T-helper 2 cell treated with Interferon-gamma antibody and Interleukin-4, amounts not matched to agents 5 μg/mL and 100 μg/mL, for 36 hours (primary cell): Measurements from ENCODE around the gene ASTN1.

Experiments used
- DNase-seq: peaks from one replicate; pipeline ENCODE4 v3.0.0; 2021; ENCODE audit warnings: low spot score
- H3K27ac Mint-ChIP-seq: one replicate; pipeline ENCODE4 v1.8.0; 2021; ENCODE audit warnings: mild to moderate bottlenecking, mixed read lengths
- H3K27me3 Mint-ChIP-seq: one replicate; pipeline ENCODE4 v1.8.0; 2021; ENCODE audit warnings: low read depth, mixed read lengths
- H3K36me3 Mint-ChIP-seq: one replicate; pipeline ENCODE4 v1.8.0; 2021; ENCODE audit warnings: low read depth, mixed read lengths
- H3K4me1 Mint-ChIP-seq: one replicate; pipeline ENCODE4 v1.8.0; 2021; ENCODE audit warnings: low read depth, mixed read lengths
- H3K4me3 Mint-ChIP-seq: one replicate; pipeline ENCODE4 v1.8.0; 2022; ENCODE audit warnings: mild to moderate bottlenecking, moderate library complexity, mixed read lengths
- H3K9me3 Mint-ChIP-seq: one replicate; pipeline ENCODE4 v1.8.0; 2021; ENCODE audit warnings: mixed read lengths

Gene ASTN1

DNA sequence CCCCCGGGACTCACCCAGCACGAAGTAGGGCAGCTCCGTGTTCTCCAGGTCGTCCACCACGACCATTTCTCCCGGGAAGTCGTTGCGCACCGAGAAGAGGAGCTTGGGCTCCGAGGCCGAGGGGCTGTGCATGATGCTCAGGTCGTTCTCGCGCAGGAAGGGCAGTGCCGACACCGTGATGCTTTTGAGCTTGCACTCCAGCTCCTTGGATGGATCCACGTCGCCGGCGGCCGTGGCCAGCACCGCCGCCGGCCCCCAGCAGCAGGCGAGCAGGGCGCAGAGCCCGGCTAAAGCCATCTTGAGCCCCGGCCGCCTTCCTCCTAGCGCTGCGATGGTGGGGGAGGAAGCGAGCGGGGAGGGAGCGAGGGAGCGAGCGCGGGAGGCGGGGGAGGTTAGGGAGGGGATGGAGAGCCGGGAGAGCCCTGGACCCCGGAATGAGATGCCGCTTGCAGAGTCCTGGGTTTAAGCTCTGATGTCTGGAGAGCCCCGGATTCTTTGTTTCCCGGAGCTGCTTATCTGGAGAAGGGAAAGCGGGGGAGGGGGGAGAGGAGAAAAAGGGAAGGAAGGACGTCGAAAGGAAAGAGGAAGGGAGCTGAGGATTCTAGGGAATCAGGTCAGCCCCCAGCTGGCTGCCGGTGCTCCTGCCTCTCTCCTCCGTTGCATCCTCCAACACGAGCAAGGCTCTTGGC lies at the start of gene ASTN1:
TSS of gene ASTN1 (minus strand) at position 333 of the 689 bp plus-strand sequence. CDS start at position 297, 36 bp downstream.
- Mint-ChIP-seq H3K36me3 (no peaks in the 10 kb centered on the region), H3K27me3 (peaks cover 20% of the 10 kb centered on the region), H3K4me1 (no peaks in the 10 kb centered on the region), H3K4me3 (no peak within 1 kb of the TSS), H3K27ac (no peak within 1 kb of the TSS), H3K9me3 (no peaks in the 10 kb centered on the region)
- DNase-seq = no peak

DNA sequence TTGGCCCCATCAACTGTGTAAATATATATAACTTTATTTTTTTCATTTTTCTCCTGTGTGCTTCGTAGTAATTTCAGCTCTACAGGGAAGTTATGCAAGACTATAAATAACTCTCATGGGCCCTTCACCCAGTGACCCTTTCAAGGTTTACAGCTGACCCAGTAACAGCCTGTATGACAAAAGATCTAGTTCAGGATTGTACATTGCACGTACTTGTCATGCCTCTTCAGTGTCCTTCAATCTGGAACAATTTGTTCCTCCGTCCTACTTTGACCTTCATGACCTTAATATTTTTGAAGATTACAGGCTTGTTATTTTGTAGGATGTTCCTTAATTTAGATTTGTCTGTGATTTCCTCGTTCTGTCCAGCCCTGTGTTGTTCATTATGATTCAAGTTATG lies 46.7 kb upstream of the ASTN1 start:
- peaks cover 3% of the 10 kb centered on the region for H3K9me3 Mint-ChIP-seq
- H3K27ac Mint-ChIP-seq = no peak overlapping the region
- no peaks in the 10 kb centered on the region for H3K27me3 Mint-ChIP-seq
- no peak overlapping the region for H3K4me3 Mint-ChIP-seq
- no peaks in the 10 kb centered on the region for H3K36me3 Mint-ChIP-seq
- DNase-seq = no peak
- H3K4me1 Mint-ChIP-seq = no peaks in the 10 kb centered on the region

DNA sequence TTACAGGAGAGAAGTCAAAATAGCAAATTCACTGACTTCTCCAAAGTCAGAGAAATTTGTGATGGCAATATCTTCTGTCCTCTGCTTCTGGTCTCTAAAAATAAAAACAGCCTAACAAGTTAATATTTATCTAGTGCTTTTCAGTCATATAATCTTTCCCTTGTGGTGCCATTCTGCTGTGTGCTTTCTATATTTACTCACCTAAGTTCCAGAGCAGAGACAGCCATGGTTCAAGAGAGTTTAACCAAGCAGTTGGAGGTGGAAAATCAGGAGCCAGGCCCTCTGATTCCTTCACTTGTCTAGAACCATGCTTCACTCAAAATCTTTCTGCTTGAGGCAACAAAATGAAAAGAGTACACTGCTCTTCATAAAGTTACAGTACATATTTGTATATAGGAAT lies 45.6 kb upstream of the ASTN1 start:
- Mint-ChIP-seq H3K36me3 (no peaks in the 10 kb centered on the region), H3K27ac (no peak overlapping the region), H3K4me3 (no peak overlapping the region), H3K4me1 (no peaks in the 10 kb centered on the region), H3K27me3 (no peaks in the 10 kb centered on the region), H3K9me3 (no peaks in the 10 kb centered on the region)
- no peak for DNase-seq

DNA sequence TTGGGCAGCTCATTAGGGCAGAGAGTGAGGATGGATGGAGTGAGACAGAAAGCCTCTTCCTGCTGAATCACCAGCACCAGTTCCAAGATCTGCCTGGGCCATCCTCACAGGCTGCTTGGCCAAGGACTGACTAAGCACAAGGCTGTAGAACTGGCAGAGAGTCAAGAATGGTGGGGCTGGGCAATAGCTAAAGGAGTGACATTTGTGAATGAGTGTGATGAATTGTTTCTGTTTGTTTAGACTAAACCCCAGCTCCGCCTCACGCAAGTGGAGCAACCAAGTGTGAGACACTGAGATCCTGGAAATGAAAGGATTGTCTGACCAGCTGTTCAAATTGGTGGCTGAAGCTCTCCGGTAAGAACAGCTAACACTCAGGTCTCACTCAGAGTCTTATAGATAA lies 44.8 kb upstream of the ASTN1 start:
- Mint-ChIP-seq H3K27me3 (no peaks in the 10 kb centered on the region), H3K4me3 (no peak overlapping the region), H3K9me3 (no peaks in the 10 kb centered on the region), H3K4me1 (no peaks in the 10 kb centered on the region), H3K27ac (no peak overlapping the region), H3K36me3 (no peaks in the 10 kb centered on the region)
- DNase-seq = no peak

DNA sequence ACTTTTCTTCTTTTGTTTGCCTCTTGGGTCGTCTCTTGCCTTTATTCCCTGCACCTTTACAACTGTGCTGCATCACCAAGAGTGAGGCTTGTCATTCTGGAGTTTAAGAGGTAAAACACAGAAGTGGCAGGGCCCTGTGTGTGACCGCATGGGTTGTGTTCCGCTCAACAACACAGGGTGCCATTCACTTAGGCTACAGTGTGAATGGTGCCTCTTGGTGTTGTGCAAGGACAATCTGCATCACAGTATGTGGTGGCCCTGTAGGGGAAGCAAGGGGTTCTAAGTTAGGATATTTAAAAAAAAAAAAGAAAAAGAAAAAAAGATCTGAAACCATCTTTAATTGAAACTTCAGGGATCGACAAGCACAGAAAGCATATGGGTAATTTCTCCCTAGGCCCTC lies 44.4 kb upstream of the ASTN1 start:
- Mint-ChIP-seq H3K9me3 (peaks cover 3% of the 10 kb centered on the region), H3K4me1 (no peaks in the 10 kb centered on the region), H3K4me3 (no peak overlapping the region), H3K27me3 (no peaks in the 10 kb centered on the region), H3K27ac (no peak overlapping the region), H3K36me3 (no peaks in the 10 kb centered on the region)
- no peak for DNase-seq

DNA sequence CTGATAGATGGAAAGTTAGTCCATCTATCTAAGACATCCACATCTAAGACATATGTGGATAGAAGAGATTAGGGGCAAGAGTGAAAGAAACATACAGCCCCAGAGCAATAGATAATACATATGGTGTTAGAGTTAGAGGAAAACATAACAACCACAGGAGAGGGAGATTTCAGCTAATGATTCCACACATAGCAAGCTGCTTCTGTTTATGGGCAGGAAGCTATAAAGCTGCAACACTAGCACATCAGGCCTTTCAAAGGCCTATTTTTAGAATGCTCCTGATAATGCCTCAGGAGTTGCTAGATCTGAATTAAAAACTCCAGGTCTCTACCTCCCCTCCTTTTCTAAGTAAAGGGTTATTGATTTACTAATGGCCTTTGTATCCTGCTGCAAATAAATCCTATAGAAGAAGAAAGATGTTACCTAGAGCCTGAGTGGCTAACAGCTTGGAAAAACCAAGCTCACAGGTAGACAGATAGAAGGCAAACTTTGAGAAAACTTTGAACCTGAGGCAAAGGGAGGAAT lies 42.4 kb upstream of the ASTN1 start:
- Mint-ChIP-seq H3K4me1 (no peaks in the 10 kb centered on the region), H3K27ac (no peak overlapping the region), H3K4me3 (no peak overlapping the region), H3K36me3 (no peaks in the 10 kb centered on the region), H3K9me3 (peaks cover 8% of the 10 kb centered on the region), H3K27me3 (no peaks in the 10 kb centered on the region)
- DNase-seq = no peak

DNA sequence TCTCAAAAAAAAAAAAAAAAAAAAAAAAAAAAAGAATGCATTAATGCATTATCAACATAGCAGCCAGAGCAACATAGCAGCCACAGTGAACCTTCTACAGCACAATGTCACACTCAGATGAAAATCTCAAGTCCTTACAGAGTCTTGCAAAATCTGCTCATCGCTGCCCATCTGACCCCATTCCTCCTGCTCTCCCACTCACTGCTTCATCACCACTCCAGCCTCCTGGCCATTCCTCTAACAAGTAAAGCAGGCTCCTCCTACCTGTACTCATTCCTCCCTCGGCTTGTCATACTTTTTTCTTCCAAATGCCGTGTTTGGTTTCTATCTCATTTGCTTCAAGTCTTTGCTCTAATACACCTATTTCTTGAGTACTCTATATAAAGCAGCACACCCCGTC lies 35.8 kb upstream of the ASTN1 start:
- H3K4me3 Mint-ChIP-seq = no peak overlapping the region
- no peaks in the 10 kb centered on the region for H3K36me3 Mint-ChIP-seq
- H3K27me3 Mint-ChIP-seq = no peaks in the 10 kb centered on the region
- H3K4me1 Mint-ChIP-seq = no peaks in the 10 kb centered on the region
- DNase-seq = no peak
- H3K27ac Mint-ChIP-seq = no peak overlapping the region
- H3K9me3 Mint-ChIP-seq = peaks cover 8% of the 10 kb centered on the region

DNA sequence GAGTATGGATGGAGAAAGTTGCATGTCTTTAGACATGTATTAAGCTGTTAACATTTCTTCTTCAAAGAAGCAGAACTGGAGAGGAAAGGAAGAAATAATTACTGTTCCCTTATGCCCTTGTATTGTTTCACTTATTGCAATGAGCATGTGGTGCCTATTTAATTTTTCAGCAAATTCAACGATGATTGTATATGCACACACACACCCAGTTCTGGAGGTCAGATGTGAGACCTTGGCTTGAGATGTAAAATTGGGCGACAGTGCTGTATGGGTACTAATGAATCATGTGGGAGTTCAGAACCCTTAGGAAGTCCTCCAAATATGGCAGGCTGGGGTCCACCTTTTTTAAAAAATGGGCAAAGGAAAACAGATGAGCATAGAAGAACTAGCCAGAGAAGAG lies 33.7 kb upstream of the ASTN1 start:
- no peaks in the 10 kb centered on the region for H3K27me3 Mint-ChIP-seq
- H3K27ac Mint-ChIP-seq = no peak overlapping the region
- no peaks in the 10 kb centered on the region for H3K36me3 Mint-ChIP-seq
- DNase-seq = no peak
- H3K4me1 Mint-ChIP-seq = no peaks in the 10 kb centered on the region
- no peaks in the 10 kb centered on the region for H3K9me3 Mint-ChIP-seq
- H3K4me3 Mint-ChIP-seq = no peak overlapping the region

DNA sequence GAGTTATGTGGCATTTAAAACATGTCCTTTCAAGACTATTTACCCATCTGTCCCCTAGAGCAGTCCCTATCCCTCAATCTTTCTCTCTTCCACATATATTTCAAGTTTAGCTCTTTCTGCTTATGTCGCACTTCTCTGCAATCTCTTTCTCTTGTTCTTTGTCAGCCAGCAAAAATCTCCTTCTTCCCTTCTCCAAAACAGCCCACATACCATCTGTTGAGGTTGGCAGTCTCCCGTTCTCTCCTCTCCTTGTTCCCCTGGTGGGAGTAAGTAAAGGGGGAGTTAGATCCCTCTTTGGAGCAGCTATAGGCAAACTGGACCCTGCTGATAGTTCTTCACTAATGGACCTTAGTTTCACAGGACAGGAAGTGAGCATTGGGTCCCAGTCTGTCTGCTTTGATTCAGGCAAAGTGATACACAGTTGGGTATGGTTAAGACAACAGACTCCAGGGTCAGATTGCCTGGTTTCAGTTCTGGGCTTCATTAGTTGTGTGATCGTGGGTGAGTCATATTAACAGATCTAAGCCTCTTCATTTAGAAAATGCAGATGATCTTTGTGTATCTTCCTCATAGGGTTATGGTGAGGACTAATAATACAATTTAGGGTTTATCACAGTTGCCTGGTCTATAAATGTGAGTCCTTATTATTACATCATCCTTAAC lies 25.9 kb upstream of the ASTN1 start:
- no peak for DNase-seq
- no peaks in the 10 kb centered on the region for H3K9me3 Mint-ChIP-seq
- no peak overlapping the region for H3K27ac Mint-ChIP-seq
- H3K27me3 Mint-ChIP-seq = no peaks in the 10 kb centered on the region
- H3K36me3 Mint-ChIP-seq = no peaks in the 10 kb centered on the region
- no peak overlapping the region for H3K4me3 Mint-ChIP-seq
- H3K4me1 Mint-ChIP-seq = no peaks in the 10 kb centered on the region

DNA sequence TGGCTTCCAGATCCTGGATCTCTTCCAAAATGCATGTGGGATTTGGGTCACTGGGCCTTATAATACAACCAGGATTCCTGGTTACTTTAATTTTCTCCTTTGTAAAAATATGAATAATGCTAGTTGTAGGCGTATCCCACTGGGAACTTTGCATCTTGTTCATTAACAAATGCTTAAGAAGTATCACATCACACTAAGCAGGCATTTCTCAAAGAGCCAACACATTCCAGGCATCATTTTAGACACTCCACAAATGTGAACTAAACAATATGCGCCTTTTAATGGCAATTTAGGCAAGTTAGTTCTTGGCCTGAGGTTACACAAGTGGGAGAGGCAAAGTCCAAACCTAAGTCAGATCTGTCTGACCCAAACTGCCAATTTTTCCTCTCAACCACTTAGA lies 22.1 kb upstream of the ASTN1 start:
- no peaks in the 10 kb centered on the region for H3K9me3 Mint-ChIP-seq
- no peaks in the 10 kb centered on the region for H3K36me3 Mint-ChIP-seq
- H3K4me3 Mint-ChIP-seq = no peak overlapping the region
- H3K27me3 Mint-ChIP-seq = peaks cover 5% of the 10 kb centered on the region
- peaks cover 4% of the 10 kb centered on the region for H3K4me1 Mint-ChIP-seq
- H3K27ac Mint-ChIP-seq = no peak overlapping the region
- DNase-seq = no peak

DNA sequence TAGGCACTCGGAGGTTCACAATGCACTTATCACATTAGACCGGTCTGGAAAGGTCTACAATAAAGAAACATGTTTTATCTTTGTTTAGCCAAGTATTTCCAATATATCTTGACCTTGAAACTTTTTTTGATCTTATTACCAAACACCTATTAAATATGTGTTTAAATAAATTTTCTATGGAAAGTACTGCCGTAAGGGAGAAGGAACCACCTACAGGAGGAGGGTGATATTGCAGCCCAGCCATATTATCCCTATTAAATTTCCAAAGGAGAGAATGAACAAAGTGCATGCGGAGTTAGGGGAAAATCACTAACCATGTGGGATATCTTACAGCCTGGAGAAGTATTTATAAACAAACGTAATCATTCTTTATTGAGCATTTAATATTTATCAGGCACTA lies 20.7 kb upstream of the ASTN1 start:
- H3K27me3 Mint-ChIP-seq = peaks cover 12% of the 10 kb centered on the region
- no peaks in the 10 kb centered on the region for H3K36me3 Mint-ChIP-seq
- no peak overlapping the region for H3K4me3 Mint-ChIP-seq

DNA sequence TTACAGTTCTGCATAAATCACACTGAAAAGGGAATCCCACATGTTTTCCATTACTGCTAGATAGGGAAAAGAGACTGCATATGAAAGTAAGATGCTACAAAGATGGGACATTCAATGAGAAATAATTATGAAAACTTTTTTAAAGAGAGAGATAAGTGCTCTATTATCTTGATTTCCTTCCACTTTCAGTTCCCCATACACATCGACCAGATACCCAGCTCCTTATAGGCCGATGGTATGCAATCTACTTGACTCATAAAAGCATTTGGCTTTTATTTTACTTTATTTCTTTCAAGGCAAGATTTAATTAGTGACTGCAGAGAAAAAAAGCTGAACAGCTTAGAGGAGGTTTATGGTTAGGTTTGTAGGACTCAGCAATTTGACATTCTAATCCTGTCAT lies 19.3 kb upstream of the ASTN1 start:
- H3K27me3 Mint-ChIP-seq = peaks cover 15% of the 10 kb centered on the region

More for the DNA sequence above, 20.7 kb upstream of the ASTN1 start:
- DNase-seq = no peak
- H3K27ac Mint-ChIP-seq = no peak overlapping the region
- H3K4me1 Mint-ChIP-seq = peaks cover 6% of the 10 kb centered on the region
- H3K9me3 Mint-ChIP-seq = no peaks in the 10 kb centered on the region

DNA sequence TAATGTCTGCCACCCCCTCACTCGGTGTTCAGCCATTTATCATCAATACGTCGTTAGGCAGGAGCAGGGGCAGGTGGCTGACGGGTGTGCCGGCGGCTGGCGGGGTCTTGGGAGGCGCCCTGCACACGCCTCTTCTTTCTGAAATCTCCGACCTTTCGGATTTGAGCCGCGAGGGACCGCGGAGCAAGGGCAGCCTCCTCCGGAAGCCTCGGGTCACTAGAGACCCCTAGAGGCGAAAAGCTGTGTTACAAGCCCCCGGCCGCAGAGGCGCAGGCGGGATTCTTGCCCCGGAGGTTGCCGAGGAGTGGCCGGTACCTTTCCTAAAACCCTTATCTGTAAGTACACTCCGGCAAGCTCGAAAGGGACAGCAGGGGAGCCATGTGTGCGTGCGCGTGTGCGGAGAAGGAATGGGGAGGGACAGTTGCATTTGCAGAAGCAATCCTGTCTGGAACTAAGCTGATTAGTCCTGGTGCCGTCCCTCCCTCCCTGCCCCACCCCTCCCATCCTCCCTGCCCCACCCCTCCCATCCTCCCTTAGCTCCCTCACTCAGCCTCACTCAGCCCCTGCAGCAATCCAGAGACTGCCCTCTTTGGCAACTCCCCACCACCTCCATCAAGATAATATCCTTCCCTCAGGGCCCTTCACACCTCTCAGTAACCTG lies 17.2 kb upstream of the ASTN1 start:
- H3K27ac Mint-ChIP-seq = no peak overlapping the region
- peak overlapping the region; percentile 57 for H3K4me3 Mint-ChIP-seq
- H3K36me3 Mint-ChIP-seq = no peaks in the 10 kb centered on the region
- peak; percentile 21 for DNase-seq
- peaks cover 6% of the 10 kb centered on the region for H3K4me1 Mint-ChIP-seq
- peaks cover 19% of the 10 kb centered on the region for H3K27me3 Mint-ChIP-seq
- no peaks in the 10 kb centered on the region for H3K9me3 Mint-ChIP-seq

More for the DNA sequence above, 19.3 kb upstream of the ASTN1 start:
- no peak overlapping the region for H3K27ac Mint-ChIP-seq
- H3K9me3 Mint-ChIP-seq = no peaks in the 10 kb centered on the region
- H3K4me1 Mint-ChIP-seq = peaks cover 6% of the 10 kb centered on the region
- DNase-seq = no peak
- H3K36me3 Mint-ChIP-seq = no peaks in the 10 kb centered on the region
- no peak overlapping the region for H3K4me3 Mint-ChIP-seq

DNA sequence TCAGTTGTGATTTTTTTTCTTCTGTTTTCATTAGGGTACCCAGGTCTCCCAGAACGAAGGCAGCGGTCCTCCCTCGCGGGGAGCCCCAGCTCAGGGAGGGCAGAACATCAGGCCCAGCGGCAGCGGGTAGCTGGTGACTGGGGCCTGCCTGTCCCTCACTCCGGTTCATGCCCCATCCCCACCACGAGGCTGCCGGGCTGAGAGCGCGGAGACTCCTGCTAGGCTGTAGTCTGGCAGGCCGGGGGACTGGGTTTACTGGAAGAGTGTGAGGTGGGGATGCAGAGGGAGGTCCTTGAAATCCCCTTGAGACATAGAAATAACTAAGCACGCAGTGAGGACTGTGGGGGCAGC lies 16.7 kb upstream of the ASTN1 start:
- no peaks in the 10 kb centered on the region for H3K36me3 Mint-ChIP-seq
- H3K4me1 Mint-ChIP-seq = peaks cover 6% of the 10 kb centered on the region
- peaks cover 19% of the 10 kb centered on the region for H3K27me3 Mint-ChIP-seq
- DNase-seq = no peak
- peak overlapping the region; percentile 57 for H3K4me3 Mint-ChIP-seq
- no peaks in the 10 kb centered on the region for H3K9me3 Mint-ChIP-seq
- H3K27ac Mint-ChIP-seq = no peak overlapping the region
